Ascending aorta (tissue), 2 donors: Measurements from ENCODE around the gene MOSMO. TPM values are rescaled to one million over a fixed set of nuclear protein-coding genes. Genes with fewer than 3 reads are reported as not detected.
"Not testable (repeated sequence)": the region's sequence is repeated elsewhere in the genome, so short reads cannot be mapped to it uniquely, and the experiment has no call there.

Source experiments
- DNase-seq, 2 donors: peaks; one replicate each; pipeline ENCODE4 v3.0.0-alpha.2; 2019; ENCODE audit warnings: low spot score in 2 of 2
- H3K27ac ChIP-seq, 2 donors: fragments of 200-600 bp; sonication (generic); one replicate each; pipeline ENCODE4 v1.5.1; 2016 to 2017; ENCODE audit warnings: mild to moderate bottlenecking in 1 of 2
- H3K27me3 ChIP-seq: fragments of 200-600 bp; sonication (generic); one replicate; pipeline ENCODE4 v1.5.1; 2017
- H3K36me3 ChIP-seq, 2 donors: fragments of 200-600 bp; sonication (generic); one replicate each; pipeline ENCODE4 v1.5.1; 2016
- H3K4me1 ChIP-seq, 2 donors: fragments of 200-600 bp; sonication (generic); one replicate each; pipeline ENCODE4 v1.5.1; 2016 to 2017; ENCODE audit warnings: mild to moderate bottlenecking in 1 of 2
- H3K4me3 ChIP-seq, 2 donors: fragments of 200-600 bp; sonication (generic); one replicate each; pipeline ENCODE4 v1.5.1; 2016 to 2017; ENCODE audit warnings: mild to moderate bottlenecking in 1 of 2
- H3K9me3 ChIP-seq, 2 donors: fragments of 200-600 bp; sonication (generic); one replicate each; pipeline ENCODE4 v1.5.1; 2016
- CTCF ChIP-seq, 3 experiments: fragments of 200-600 bp in 2 of 3; fragments of 450-650 bp in 1 of 3; sonication (generic) in 2 of 3; IDR thresholded peaks; one replicate each; pipeline ENCODE4 v1.5.1; 2016 to 2019; ENCODE audit warnings: antibody characterized with exemption in 3 of 3, mild to moderate bottlenecking in 1 of 3, moderate library complexity in 1 of 3
- intact Hi-C: fragments of 100-400 bp; cut with DNase I; formaldehyde crosslinking; loops from one replicate; pipeline ENCODE4 v1.15.1; 2023
- total RNA-seq: library from RNA; depleted of rRNA; stranded (reverse); fragments of >200 nt; gene quantifications from one replicate; pipeline ENCODE4 v1.1.0, GENCODE V29; 2016

Gene MOSMO
- total RNA-seq, 1 donor from 2014 or later = 3.6 TPM

GRCh38 chr16:22109258-22109898 lies 101.5 kb downstream of the MOSMO start:
- TF ChIP-seq CTCF (IDR thresholded peaks at IDR 0.05) = no peak

GRCh38 chr16:22111629-22112028 lies 103.7 kb downstream of the MOSMO start:
- H3K4me1 ChIP-seq, H3K27me3 ChIP-seq, DNase-seq, H3K4me3 ChIP-seq, H3K9me3 ChIP-seq, intact Hi-C loops, H3K27ac ChIP-seq, H3K36me3 ChIP-seq: not testable (repeated sequence)

More at GRCh38 chr16:22109258-22109898, 101.5 kb downstream of the MOSMO start:
- no peak for DNase-seq
- H3K4me3 ChIP-seq = no peak overlapping the region
- no peaks in the 10 kb centered on the region for H3K9me3 ChIP-seq
- no peaks in the 10 kb centered on the region for H3K36me3 ChIP-seq
- H3K4me1 ChIP-seq = no peaks in the 10 kb centered on the region
- no peak overlapping the region for H3K27ac ChIP-seq
- intact Hi-C loops = no loop called here
- H3K27me3 ChIP-seq = no peaks in the 10 kb centered on the region

- Histone ChIP-seq H3K4me1 (no peaks in the 10 kb centered on the region), H3K4me3 (no peak overlapping the region), H3K27me3 (no peaks in the 10 kb centered on the region), H3K36me3 (no peaks in the 10 kb centered on the region), H3K27ac (no peak overlapping the region), H3K9me3 (no peaks in the 10 kb centered on the region)
- intact Hi-C loops = no loop called here
- TF ChIP-seq CTCF (IDR thresholded peaks at IDR 0.05) = no peak
- no peak for DNase-seq
These were observed 108.3 kb downstream of the MOSMO start for GRCh38 chr16:22116095-22116700.

- no peak for TF ChIP-seq CTCF (IDR thresholded peaks at IDR 0.05)
These were observed 109.7 kb downstream of the MOSMO start for GRCh38 chr16:22117609-22118008.

GRCh38 chr16:22120440-22120839 lies 112.5 kb downstream of the MOSMO start:
- no peaks in the 10 kb centered on the region for H3K9me3 ChIP-seq
- no peak for DNase-seq
- intact Hi-C loops = no loop called here
- H3K4me3 ChIP-seq = no peak overlapping the region
- H3K36me3 ChIP-seq = no peaks in the 10 kb centered on the region
- no peak for TF ChIP-seq CTCF (IDR thresholded peaks at IDR 0.05)
- no peak overlapping the region for H3K27ac ChIP-seq
- no peaks in the 10 kb centered on the region for H3K27me3 ChIP-seq
- H3K4me1 ChIP-seq = no peaks in the 10 kb centered on the region

More at GRCh38 chr16:22117609-22118008, 109.7 kb downstream of the MOSMO start:
- Histone ChIP-seq H3K4me1 (no peaks in the 10 kb centered on the region), H3K36me3 (no peaks in the 10 kb centered on the region), H3K27ac (no peak overlapping the region), H3K4me3 (no peak overlapping the region), H3K9me3 (no peaks in the 10 kb centered on the region), H3K27me3 (no peaks in the 10 kb centered on the region)
- intact Hi-C loops = no loop called here
- DNase-seq = no peak

- H3K27me3 ChIP-seq = no peaks in the 10 kb centered on the region
- no peak for TF ChIP-seq CTCF (IDR thresholded peaks at IDR 0.05)
- intact Hi-C loops = no loop called here
- no peak for DNase-seq
- H3K4me3 ChIP-seq = no peak overlapping the region
- H3K9me3 ChIP-seq = no peaks in the 10 kb centered on the region
- H3K4me1 ChIP-seq = no peaks in the 10 kb centered on the region
- no peaks in the 10 kb centered on the region for H3K36me3 ChIP-seq
- H3K27ac ChIP-seq = no peak overlapping the region
These were observed 114.3 kb downstream of the MOSMO start for GRCh38 chr16:22122239-22122638.
